ENCODE results near the gene SNRPA.
"Not testable (repeated sequence)": the region's sequence is repeated elsewhere in the genome, so short reads cannot be mapped to it uniquely, and the experiment has no call there.

SNRPA gene

DNA sequence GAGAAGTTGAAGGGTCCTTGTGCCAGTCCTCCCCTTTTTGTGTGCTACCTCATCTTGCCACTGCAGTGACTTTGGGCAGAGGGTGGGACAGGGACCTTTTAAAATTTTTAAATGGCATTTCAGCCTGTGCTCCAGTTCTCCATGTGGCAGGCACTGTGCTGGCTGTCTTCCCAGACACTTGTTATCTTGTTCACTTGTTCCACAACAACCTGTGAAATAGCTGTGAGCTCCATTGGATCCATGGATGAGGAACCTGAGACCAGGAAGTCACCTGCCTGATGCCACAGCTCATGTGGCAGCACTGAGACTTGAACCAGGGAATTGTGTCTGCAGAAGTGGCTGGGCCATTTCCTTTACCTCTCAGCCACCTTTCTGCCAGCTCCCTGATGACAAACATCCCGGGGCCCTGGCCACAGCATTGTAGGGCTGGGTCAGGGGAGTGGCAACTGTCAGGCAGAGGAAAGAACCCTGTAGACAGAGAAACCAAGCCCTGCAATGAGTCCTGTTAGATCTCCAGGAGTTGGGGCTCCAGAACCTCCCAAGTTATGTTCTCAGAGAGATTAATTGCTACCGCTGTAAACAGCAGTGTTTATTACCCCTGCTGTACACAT, 54.4 kb downstream of the SNRPA start:
- no peaks in the 10 kb centered on the region for H3K9me3 Mint-ChIP-seq
- H3K36me3 Mint-ChIP-seq, result peaks cover 52% of the 10 kb centered on the region
- H3K27ac Mint-ChIP-seq, result peak overlapping the region; percentile 90
- ATAC-seq, result no peak
- H3K27me3 Mint-ChIP-seq, result no peaks in the 10 kb centered on the region
- H3K4me1 Mint-ChIP-seq, result peaks cover 92% of the 10 kb centered on the region
- no peak overlapping the region for H3K4me3 Mint-ChIP-seq

DNA sequence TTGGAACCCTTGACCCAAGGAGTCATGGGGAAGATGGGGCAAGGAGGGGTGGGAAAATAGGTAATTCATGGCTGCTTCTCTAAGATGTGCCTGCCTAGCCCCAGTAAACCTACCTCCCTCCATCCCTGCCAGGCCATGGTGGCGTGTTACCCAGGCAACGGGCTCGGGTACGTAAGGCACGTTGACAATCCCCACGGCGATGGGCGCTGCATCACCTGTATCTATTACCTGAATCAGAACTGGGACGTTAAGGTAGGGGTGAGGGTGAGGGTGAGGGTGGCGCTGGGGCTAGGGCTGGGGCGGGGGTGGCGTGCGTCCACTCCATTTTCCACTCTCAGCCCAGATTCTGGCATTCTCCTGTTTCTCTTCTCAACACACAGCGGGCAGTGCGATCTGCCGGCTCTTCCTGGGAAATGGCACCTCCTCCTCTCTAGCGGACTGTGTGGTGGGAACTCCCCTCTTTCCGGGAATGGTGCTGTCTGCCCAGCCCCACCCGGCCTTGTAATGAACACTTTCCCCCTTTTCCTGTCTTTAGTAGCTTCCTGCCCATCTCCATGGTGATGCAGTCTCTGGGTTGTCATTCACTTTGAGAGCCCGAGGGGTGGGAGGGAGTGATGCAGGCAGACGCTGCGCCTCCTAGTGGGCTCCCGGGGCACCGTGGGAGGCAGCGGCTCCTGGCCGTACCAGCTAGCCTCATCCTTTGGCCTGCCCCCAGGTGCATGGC, 55.6 kb downstream of the SNRPA start:
- H3K27ac Mint-ChIP-seq, result peak overlapping the region; percentile 76
- H3K27me3 Mint-ChIP-seq, result no peaks in the 10 kb centered on the region
- peak; percentile 37 for ATAC-seq
- H3K4me3 Mint-ChIP-seq, result peak overlapping the region; percentile 70
- H3K9me3 Mint-ChIP-seq, result no peaks in the 10 kb centered on the region
- peaks cover 49% of the 10 kb centered on the region for H3K36me3 Mint-ChIP-seq
- peaks cover 92% of the 10 kb centered on the region for H3K4me1 Mint-ChIP-seq

DNA sequence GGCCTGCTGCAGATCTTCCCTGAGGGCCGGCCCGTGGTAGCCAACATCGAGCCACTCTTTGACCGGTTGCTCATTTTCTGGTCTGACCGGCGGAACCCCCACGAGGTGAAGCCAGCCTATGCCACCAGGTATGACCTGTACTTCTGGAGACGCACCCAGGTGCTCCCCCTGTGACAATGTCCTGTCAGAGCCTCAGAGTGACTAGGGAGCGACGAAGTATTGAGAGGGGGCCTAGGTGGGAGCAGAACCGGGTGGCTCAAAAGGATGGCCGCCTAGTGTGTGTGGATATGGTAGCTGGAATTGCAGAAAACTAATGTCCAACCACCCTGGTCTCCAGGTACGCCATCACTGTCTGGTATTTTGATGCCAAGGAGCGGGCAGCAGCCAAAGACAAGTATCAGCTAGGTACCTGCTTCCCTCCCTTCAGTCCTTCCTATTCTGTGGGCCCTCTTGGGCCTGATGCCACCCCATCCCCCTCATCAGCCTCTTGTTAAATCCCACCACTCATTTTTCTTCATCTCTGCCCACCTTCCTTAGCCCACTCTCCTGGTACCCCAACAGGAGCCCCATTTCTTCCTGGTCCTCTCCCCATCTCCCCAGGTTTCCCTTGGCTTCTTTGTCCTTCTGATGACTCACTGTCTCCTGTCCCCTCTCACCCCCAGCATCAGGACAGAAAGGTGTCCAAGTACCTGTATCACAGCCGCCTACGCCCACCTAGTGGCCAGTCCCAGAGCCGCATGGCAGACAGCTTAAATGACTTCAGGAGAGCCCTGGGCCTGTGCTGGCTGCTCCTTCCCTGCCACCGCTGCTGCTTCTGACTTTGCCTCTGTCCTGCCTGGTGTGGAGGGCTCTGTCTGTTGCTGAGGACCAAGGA, 56.4 kb downstream of the SNRPA start:
- no peak for ATAC-seq
- Mint-ChIP-seq H3K27ac (peak overlapping the region; percentile 76), H3K27me3 (no peaks in the 10 kb centered on the region), H3K4me3 (peak overlapping the region; percentile 70), H3K36me3 (peaks cover 41% of the 10 kb centered on the region), H3K9me3 (no peaks in the 10 kb centered on the region), H3K4me1 (peaks cover 92% of the 10 kb centered on the region)

DNA sequence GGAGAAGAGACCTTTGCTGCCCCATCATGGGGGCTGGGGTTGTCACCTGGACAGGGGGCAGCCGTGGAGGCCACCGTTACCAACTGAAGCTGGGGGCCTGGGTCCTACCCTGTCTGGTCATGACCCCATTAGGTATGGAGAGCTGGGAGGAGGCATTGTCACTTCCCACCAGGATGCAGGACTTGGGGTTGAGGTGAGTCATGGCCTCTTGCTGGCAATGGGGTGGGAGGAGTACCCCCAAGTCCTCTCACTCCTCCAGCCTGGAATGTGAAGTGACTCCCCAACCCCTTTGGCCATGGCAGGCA, 57.0 kb downstream of the SNRPA start:
- Mint-ChIP-seq H3K27ac (peak overlapping the region; percentile 76), H3K36me3 (peaks cover 39% of the 10 kb centered on the region)
- no peak for ATAC-seq

DNA sequence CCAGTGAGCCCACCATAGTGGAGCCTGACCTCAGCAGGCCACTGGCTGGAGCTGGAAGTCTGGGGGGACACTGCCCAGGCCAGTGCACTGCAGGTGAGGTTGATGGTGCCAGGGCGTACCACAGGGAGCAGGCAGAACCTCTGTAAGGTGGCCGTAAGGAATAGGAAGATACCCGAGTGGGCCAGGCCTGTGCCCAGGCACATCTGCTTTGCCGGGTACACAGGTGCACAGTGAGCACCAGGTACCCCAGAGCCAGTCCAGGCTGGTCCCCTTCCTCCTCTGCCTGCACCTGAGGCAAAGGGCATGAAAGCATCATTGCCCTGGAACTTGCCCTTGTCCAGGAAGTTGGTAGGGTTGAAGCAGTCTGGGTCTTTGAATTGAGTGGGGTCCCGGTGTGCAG, 57.5 kb downstream of the SNRPA start:
- no peaks in the 10 kb centered on the region for H3K27me3 Mint-ChIP-seq
- no peak for ATAC-seq
- no peaks in the 10 kb centered on the region for H3K9me3 Mint-ChIP-seq
- peak overlapping the region; percentile 76 for H3K27ac Mint-ChIP-seq
- no peak overlapping the region for H3K4me3 Mint-ChIP-seq
- peaks cover 89% of the 10 kb centered on the region for H3K4me1 Mint-ChIP-seq
- H3K36me3 Mint-ChIP-seq, result peaks cover 39% of the 10 kb centered on the region

More for the DNA sequence above, 57.0 kb downstream of the SNRPA start:
- Mint-ChIP-seq H3K4me3 (no peak overlapping the region), H3K9me3 (no peaks in the 10 kb centered on the region), H3K4me1 (peaks cover 92% of the 10 kb centered on the region), H3K27me3 (no peaks in the 10 kb centered on the region)

DNA sequence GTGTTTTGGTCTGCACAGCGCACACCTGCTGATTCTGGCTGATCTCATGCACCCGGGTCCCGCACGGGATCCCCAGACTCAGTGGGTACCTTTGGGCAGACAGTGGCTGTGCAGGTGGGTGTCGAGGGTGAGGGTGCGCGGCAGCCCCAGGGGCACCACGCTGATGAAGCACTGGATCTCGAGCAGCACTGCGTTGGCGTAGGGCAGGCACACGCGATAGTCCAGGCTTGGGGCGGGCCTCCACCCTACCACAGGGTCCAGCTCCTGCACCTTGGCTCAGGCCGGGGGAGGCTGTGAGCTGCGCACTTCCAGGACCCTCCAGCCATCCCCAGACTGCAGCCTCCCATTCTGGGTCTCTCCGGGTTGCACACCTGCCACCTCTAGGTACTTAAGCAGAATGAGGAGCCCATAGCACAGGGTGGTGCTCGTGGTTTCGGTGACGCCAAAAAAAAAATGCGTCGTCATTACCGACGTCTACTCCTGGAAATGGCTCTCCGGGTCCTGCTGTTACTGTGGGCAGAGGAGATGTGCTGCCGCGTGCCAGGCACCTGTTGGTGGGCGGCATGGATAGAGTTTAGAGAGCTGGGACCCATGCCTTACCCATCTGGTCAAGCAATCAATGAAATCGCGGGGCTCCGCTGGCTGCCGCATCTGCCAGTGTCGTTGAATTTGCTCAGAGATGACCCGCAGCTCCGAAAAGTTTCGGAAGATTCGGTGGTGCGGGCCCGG, 58.5 kb downstream of the SNRPA start:
- H3K9me3 Mint-ChIP-seq, result no peaks in the 10 kb centered on the region
- H3K4me3 Mint-ChIP-seq, result no peak overlapping the region

DNA sequence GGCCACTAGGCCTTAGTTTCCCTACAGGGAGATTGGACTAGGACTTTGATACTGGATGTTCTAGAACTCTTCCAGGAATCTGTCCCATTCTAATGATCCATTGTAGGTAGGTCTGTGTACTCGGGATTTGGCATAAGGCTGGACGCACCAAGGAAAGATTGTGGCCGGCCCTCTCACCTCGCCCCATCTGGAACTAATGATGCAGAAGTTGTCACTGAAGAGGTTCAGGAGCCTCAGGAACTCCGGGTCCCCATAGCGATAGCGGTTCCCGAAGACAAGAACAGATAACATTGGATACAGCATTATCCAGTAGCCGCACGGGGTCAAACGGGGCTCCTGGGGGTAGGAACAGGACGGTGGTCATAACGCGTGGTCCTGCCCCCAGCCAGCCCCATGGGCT, 59.2 kb downstream of the SNRPA start:
- H3K36me3 Mint-ChIP-seq, result peaks cover 26% of the 10 kb centered on the region
- H3K9me3 Mint-ChIP-seq, result no peaks in the 10 kb centered on the region
- H3K4me1 Mint-ChIP-seq, result peaks cover 72% of the 10 kb centered on the region
- peak overlapping the region; percentile 16 for H3K4me3 Mint-ChIP-seq
- H3K27ac Mint-ChIP-seq, result no peak overlapping the region
- ATAC-seq, result no peak
- no peaks in the 10 kb centered on the region for H3K27me3 Mint-ChIP-seq

More for the DNA sequence above, 58.5 kb downstream of the SNRPA start:
- no peak for ATAC-seq
- peaks cover 79% of the 10 kb centered on the region for H3K4me1 Mint-ChIP-seq
- peaks cover 31% of the 10 kb centered on the region for H3K36me3 Mint-ChIP-seq
- no peaks in the 10 kb centered on the region for H3K27me3 Mint-ChIP-seq
- no peak overlapping the region for H3K27ac Mint-ChIP-seq

DNA sequence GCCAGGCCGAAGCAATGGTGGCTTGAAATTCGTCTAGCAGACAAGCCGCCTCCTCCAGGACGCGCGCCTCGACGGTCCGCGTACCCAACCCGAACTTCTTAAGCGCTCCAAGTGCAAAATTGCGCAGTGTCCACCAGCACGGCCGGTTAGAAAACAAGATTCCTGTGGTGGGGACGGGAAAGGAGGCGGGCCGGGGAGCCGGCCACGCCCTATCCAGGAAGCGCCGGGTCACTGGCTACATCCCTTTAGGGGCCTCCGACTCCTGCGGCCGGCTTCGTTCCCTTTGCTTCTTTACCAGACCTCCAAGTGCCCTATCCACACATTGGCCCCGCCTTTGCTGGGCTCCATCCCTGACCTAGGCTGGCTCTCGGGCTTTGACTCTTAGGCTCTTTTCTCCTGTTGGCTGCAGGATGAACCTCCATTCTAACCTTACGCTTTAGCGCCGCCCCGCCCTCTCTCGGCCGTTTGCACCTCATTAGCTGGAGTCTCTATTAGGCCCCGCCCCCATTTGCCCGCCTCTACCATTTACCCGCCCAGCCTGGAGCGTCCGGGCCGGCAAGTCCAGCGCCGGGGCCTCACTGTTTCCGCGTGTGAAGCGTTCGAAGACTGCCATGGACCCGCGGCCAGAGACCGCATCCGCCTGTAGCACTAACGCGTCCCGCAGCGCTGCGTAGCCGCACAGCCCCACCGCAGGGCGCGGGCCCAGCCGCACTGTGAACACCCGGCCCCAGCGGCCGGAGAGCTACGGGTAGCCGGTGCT, 59.8 kb downstream of the SNRPA start:
- ATAC-seq, result peak; percentile 92
- H3K9me3 Mint-ChIP-seq, H3K27me3 Mint-ChIP-seq: not testable (repeated sequence)
- Mint-ChIP-seq H3K4me1 (peaks cover 65% of the 10 kb centered on the region), H3K36me3 (peaks cover 26% of the 10 kb centered on the region), H3K27ac (peak overlapping the region; percentile 82), H3K4me3 (peak overlapping the region; percentile 96)

DNA sequence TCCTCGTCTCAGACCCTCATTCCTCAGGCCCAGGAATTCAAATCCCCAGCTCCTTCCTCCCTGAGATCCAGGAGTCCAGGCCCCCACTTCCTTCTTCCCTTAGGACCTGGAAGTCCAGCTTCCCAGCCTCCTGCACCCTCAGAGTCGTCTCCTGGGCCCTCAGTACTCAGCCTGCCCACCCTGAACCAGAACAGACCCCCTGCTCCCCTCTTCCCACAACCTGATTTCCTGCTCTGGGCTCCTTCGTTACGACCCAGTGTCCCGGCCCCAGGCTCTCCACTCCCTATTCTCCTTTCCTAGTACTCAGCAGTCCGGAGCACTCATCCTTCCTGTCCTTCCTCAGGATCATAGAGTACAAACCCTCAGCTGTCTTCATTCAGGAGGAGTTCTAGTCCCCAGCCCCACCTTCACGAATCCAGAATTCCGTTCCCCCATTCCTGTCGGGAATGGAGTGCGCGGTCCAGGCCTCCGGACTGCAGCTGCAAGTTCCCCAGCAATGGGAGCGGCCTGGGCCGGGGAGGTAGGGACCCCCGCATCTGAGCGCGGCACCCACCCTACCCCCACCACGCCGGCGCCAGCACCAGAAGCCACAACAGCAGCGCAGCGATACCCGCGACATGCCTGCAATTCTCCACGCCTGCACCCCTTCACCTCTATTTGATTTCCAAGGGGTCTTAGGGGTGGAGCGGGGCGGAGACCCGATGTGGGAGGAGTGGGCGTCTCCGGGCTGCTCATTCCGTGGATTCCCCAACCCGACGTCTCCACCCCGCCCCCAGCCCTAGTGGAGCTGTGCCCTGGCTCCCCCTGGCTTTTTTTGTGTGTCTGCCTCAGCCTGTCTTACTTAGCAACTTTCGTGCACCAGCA, 60.7 kb downstream of the SNRPA start:
- H3K4me1 Mint-ChIP-seq, result peaks cover 57% of the 10 kb centered on the region
- H3K27me3 Mint-ChIP-seq, result no peaks in the 10 kb centered on the region
- peak overlapping the region; percentile 82 for H3K27ac Mint-ChIP-seq
- H3K36me3 Mint-ChIP-seq, result peaks cover 24% of the 10 kb centered on the region
- ATAC-seq, result no peak
- peak overlapping the region; percentile 96 for H3K4me3 Mint-ChIP-seq
- no peaks in the 10 kb centered on the region for H3K9me3 Mint-ChIP-seq

DNA sequence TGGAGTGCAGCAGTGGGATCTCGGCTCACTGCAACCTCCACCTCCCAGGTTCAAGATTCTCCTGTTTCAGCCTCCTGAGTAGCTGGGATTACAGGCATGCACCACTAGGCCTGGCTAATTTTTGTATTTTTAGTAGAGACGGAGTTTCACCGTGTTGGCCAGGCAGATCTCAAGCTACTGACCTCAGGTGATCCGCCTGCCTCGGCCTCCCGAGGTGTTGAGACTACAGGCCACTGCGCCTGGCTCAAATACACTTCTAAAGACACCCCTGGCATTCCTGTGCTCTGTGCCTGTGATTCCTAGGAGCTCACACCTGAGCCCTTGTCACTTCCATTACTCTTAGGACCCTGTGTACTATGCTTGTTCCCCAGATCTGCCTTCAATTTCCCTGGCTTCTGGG, 61.6 kb downstream of the SNRPA start:
- not testable (repeated sequence) for ATAC-seq, H3K27me3 Mint-ChIP-seq, H3K9me3 Mint-ChIP-seq
- peak overlapping the region; percentile 96 for H3K4me3 Mint-ChIP-seq
- peak overlapping the region; percentile 82 for H3K27ac Mint-ChIP-seq
- H3K36me3 Mint-ChIP-seq, result peaks cover 15% of the 10 kb centered on the region
- peaks cover 50% of the 10 kb centered on the region for H3K4me1 Mint-ChIP-seq

DNA sequence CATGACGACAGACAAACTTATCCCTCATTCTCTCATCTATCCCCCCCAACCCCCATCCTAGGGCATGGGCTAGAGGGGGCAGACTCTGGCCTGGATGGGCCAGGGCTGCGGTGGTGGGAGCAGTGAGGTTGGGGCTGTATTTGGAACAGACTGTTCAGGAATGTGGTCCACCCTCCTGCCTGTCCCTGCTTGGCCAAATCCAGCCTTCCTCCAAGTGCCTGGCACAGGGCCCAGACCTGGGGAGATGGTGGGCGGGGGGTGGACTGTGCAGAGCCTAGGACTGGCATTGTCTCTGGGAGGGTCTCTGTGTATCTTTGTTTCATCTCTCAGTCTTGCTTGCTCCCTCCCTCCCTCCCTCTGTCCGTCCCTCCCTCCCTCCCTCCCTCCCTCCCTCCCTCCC, 62.2 kb downstream of the SNRPA start:
- H3K4me1 Mint-ChIP-seq, result peaks cover 50% of the 10 kb centered on the region
- ATAC-seq, result no peak
- H3K9me3 Mint-ChIP-seq, result no peaks in the 10 kb centered on the region
- H3K36me3 Mint-ChIP-seq, result peaks cover 9% of the 10 kb centered on the region
- H3K27me3 Mint-ChIP-seq, result no peaks in the 10 kb centered on the region
- no peak overlapping the region for H3K4me3 Mint-ChIP-seq
- no peak overlapping the region for H3K27ac Mint-ChIP-seq
